ENCODE results near the gene CAT.

CAT gene

GRCh38 chr11:34425867-34426266, 12.9 kb upstream of the CAT start:
- no peak for DNase-seq

GRCh38 chr11:34426766-34427185, 12.0 kb upstream of the CAT start:
- no peak for DNase-seq

- DNase-seq = no peak
Observed at GRCh38 chr11:34427186-34427805, 11.4 kb upstream of the CAT start.

GRCh38 chr11:34431979-34432378, 6.8 kb upstream of the CAT start:
- DNase-seq = no peak

- DNase-seq = no peak
Observed at GRCh38 chr11:34432822-34433221, 5.9 kb upstream of the CAT start.

GRCh38 chr11:34433899-34434298, 4.8 kb upstream of the CAT start:
- no peak for DNase-seq

GRCh38 chr11:34437224-34438125, 1.3 kb upstream of the CAT start:
- DNase-seq = no peak

GRCh38 chr11:34439610-34440198, 970 bp downstream of the CAT start:
- no peak for DNase-seq

- no peak for DNase-seq
Observed at GRCh38 chr11:34441814-34442213, 3.1 kb downstream of the CAT start.

- no peak for DNase-seq
Observed at GRCh38 chr11:34443136-34443535, 4.4 kb downstream of the CAT start.

- DNase-seq = no peak
Observed at GRCh38 chr11:34444428-34444827, 5.7 kb downstream of the CAT start.

- DNase-seq = no peak
Observed at GRCh38 chr11:34445956-34446355, 7.2 kb downstream of the CAT start.

- DNase-seq = no peak
Observed at GRCh38 chr11:34446386-34446785, 7.7 kb downstream of the CAT start.

GRCh38 chr11:34447044-34447443, 8.3 kb downstream of the CAT start:
- no peak for DNase-seq

GRCh38 chr11:34448223-34448994, 9.7 kb downstream of the CAT start:
- no peak for DNase-seq

GRCh38 chr11:34449013-34449412, 10.3 kb downstream of the CAT start:
- no peak for DNase-seq

GRCh38 chr11:34451053-34451452, 12.3 kb downstream of the CAT start:
- no peak for DNase-seq

- no peak for DNase-seq
Observed at GRCh38 chr11:34454308-34455032, 15.7 kb downstream of the CAT start.

- DNase-seq = no peak
Observed at GRCh38 chr11:34457607-34458006, 18.9 kb downstream of the CAT start.

- DNase-seq = no peak
Observed at GRCh38 chr11:34458525-34458924, 19.8 kb downstream of the CAT start.

GRCh38 chr11:34459507-34460162, 20.9 kb downstream of the CAT start:
- no peak for DNase-seq

- no peak for DNase-seq
Observed at GRCh38 chr11:34460278-34460677, 21.5 kb downstream of the CAT start.

Measured in activated CD8-positive, alpha-beta memory T cell treated with anti-CD3 and anti-CD28 coated beads, Interleukin-2, amount 50 U/mL, for 4 hours (primary cell).